ENCODE measurements around the gene MAP4K3.
"Not testable (repeated sequence)": the region's sequence is repeated elsewhere in the genome, so short reads cannot be mapped to it uniquely, and the experiment has no call there.

The MAP4K3 gene

DNA sequence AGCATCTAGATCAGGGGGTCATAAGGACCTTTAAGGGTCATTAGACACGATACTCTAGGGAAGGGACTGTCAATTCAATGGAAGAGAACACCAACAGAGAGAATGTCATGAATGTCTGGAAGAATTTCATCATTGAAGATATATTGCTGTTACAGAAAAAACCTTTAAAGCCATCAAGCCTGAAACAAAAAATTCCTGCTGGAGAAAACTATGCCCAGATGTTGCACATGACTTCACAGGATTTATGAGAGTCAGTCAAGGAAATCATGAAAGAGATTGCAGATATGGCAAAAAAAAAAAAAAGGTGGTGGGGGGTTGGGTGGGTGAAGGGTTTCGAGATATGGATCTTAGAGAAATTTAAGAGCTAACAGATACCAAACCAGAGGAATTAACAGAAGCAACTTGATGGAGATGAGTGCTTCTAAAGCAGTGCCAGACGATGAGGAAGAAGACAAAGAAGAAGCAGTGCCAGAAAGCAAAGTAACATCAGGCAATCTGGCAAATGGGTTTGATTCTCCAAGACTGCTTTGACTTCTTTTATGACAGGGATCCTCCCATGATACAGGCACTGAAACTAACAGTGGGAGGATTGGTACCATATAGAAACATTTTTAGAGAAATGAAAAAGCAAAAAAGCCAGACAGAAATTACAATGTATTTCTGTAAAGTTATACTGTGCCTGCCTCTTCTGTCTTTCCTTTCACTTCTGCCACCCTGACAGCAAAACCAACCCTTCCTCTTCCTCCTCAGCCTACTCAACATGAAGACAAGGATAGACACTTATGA is 28.5 kb downstream of the MAP4K3 start:
- no peak for DNase-seq (ENCODE audit: low read depth)

DNA sequence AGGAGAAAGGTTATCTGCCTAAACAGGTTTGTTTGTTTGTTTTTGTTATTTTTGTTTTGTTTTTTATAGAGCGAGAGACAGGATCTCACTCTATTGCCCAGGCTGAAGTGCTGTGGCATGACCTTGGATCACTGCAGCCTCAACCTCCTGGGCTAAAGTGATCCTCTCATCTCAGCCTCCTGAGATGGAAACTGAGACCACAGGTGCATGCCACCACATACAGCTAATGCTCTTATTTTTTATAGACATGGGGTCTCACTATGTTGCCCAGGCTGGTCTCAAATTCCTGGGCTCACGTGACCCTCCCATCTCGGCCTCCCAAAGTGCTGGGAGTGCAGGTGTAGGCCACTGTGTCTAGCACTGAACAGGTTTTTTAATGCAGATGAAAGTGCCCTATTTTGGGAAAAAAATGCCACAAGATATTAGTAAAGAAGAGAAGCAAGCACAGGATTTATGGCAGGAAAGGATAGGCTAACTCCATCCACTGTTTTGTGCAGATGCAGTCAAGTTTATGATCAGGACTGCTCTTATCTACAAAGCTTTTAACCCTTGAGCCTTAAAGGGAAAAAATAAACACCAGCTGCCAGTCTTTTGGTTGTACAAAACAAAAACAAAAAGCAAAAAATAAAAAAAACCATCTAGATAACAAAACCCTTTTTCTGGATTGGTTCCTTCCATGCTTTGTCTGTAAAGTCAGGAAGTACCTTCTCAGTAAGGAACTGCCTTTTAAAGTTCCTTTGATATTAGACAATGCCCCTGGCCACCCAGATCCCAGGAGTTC is 29.4 kb downstream of the MAP4K3 start:
- no peak for DNase-seq (ENCODE audit: low read depth)

DNA sequence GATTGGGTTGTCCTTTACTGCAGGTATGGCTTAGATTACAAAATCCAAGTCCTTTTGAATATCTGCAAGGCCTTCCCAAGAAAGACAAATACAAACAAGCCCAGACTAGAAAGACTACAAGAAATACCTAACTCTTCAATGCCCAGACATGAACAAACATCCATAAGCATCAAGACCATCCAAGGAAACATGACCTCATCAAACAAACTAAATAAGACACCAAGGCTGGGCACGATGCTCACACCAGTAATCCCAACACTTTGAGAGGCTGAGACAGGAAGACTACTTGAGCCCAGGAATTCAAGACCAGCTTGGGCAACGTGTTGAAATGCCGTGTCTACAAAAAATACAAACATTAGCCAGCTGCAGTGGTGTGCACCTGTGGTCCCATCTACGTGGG is 31.7 kb downstream of the MAP4K3 start:
- no peak for DNase-seq (ENCODE audit: low read depth)

DNA sequence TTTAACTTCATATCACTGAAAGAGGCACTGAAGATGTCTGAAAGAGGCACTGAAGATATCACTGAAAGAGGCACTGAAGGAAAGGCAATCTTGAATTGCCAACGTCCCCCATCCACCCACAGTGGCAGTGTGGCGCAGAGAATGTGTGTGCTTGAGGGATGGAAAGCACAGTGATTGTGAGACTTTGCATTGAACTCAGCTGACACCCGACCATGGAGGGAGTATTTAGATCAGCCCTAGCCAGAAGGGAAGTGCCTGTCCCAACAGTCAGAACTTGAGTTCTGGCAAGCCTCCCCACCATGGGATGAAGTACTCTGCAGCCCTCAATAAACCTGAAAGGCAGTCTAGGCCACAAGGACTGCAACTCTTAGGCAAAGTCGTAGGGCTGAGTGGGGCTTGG is 33.8 kb downstream of the MAP4K3 start:
- DNase-seq (ENCODE audit: low read depth): no peak

DNA sequence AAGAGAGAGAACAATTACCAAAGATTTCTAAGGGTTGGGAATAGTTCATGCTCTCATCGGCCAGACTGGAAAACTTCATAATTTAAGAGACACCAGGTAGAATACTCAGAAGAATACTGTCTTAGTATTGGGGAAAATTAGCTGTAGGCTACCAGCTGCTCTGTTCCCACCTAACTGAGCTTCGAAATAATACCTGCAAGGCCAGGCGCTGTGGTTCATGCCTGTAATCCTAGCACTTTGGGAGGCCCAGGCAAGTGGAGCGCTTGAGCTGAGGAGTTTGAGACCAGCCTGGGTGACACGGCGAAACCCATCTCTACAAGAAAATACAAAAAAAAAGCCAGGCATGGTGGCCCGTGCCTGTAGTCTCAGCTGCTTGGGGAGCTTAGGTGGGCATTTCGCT is 35.8 kb downstream of the MAP4K3 start:
- no peak for DNase-seq (ENCODE audit: low read depth)

DNA sequence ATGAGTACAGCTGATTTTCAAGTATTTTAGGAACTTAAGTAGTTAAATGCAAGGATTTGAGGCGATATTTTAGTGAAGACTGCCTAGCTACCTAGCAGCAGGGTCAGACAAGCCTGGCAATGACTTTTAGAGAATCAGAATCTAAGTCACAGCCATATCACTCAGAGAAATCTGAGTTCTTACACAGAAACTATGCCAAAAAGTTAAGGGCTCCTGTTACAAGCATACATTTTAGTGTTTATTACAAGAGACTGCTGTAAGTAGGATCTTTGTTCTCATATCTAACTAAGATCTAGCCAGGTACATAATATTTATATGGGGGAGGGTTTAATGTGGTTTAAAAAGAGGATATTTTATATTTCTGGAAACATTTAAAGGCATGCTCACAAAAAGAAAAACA is 37.5 kb downstream of the MAP4K3 start:
- no peak for DNase-seq (ENCODE audit: low read depth)

DNA sequence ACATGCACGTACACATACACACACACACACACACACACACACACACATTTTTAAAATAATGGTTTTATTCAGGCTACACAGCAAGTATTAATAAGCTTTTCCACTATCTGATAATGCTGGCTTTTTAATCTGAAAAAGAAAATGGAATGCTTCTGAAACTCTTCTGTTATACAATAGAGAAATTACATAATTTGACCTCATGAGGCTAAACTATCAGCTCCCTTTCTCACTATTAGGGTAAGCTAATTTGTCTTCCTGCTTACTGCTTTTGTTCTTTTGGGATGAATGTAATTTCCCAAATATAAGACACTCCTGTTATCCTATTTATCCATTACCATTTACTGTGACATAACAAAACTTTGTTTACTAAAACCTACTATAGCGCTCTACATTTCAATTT is 41.8 kb downstream of the MAP4K3 start:
- no peak for DNase-seq (ENCODE audit: low read depth)

DNA sequence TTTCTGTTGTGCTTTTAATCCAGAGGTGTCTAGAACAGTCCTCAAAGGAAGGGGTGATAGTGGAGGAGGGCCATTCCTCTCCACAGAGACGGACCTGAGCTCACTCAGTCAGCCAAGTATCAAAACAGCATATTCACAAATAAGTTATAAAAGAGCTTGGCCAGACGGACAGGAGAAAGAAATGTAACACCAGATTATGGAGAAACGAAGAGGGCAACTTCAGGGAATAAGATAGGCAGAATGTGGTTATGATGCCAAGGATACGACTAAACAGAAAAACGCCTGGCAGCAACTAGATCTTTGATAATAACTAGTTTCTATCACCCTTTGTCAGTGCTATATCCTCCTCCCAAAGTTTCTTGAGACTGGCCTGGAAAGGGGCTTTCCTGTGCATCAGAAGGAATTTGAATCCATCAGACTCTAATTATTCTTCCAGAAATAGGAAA is 42.5 kb downstream of the MAP4K3 start:
- DNase-seq (ENCODE audit: low read depth): no peak

DNA sequence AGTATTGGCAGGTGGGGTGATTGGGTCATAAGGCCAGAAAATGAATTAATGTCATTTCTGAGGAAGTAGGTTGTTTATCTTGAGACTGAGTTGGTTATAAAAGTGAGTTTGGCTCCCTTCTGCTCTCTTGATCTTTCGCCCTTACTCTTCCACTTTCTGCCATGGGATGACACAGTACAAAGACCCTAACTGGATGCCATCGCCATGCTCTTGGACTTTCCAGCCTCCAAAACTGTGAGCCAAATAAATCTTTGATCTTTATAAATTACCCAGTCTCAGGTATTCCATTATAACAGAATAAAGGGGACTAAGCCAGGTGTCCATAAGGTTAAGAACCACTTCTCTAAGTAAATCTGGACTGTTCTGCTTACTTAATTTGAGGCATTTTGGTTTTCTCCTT is 44.4 kb downstream of the MAP4K3 start:
- no peak for DNase-seq (ENCODE audit: low read depth)

DNA sequence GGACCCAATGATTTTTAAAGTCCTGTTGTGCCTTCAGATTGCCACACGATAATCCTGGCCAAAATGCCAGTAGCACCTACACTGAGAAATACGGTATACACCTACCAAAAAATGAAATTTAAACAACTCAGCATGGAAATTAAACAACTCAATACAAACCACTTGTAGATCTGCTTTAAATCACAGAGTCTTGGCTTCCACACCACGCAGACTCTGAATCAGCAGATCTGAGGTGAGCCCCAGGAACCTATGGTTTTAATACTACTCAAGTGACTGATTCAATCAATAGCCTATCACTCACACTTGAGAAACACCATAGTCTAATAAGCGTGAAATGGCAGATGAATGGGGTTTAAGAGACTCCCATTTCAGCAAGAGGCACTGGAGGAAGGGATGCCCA is 46.9 kb downstream of the MAP4K3 start:
- no peak for DNase-seq (ENCODE audit: low read depth)

DNA sequence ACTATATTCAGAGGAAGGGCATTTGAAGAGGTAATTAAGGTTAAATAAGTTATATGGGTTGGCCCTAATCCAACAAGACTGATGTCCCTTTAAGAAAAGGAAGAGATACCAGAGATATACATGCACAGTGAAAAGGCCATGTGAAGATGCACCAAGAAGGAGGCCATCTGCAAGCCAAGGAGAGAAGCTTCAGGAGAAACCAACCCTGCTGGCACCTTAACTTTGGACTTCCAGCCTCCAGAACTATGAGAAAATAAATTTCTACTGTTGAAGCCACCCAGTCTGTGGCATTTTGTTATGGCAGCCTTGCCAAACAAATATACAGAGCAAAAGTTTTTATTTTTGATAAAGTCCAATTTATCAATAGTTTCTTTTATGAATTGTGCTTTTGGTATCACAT is 51.0 kb downstream of the MAP4K3 start:
- no peak for DNase-seq (ENCODE audit: low read depth)

DNA sequence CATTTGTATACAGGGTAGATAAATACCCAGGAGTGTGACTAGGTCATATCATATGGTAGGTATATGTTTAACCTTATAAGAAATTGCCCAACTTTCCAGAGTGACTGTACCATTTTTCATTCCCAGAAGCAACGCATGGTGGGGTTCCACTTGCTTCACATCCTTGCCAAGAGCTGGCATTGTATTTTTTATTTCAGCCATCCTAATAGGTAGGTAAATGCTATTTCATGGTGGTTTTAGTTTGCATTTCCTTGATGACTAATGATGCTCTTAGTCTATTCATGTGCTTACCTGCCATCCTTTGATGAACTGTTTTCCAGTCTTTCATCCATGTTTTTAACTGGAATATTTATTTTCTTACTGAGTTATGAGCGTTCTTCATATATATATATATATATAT is 51.9 kb downstream of the MAP4K3 start:
- no peak for DNase-seq (ENCODE audit: low read depth)

DNA sequence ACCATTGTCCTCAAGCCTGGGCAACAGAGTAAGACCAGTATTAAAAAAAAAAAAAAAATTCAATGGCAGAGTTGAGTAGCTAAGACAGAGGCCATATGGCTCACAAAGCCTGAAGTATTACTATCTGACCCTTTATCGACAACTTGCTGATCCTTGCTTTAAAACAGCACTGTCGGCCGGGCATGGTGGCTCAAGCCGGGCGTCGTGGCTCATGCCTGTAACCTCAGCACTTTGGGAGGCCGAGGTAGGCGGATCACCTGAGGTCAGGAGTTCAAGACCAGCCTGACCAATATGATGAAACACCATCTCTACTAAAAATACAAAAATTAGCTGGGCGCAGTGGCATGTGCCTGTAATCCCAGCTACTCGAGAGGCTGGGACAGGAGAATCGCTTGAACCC is 53.0 kb downstream of the MAP4K3 start:
- not testable (repeated sequence) for DNase-seq (ENCODE audit: low read depth)

DNA sequence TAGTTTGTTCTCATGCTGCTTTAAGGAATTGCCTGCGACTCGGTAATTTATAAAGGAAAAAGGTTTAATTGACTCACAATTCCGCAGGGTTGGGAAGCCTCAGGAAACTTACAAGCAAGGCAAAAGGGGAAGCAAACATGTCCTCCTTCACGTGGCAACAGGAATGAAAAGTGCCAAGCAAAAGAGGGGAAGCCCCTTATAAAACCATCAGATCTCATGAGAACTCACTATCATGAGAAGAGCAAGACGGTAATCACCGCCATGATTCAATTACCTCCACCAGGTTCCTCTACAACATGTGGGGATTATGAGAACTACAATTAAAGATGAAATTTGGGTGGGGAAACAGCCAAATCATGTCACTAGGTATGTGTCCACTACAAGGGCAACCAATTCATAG is 53.9 kb downstream of the MAP4K3 start:
- no peak for DNase-seq (ENCODE audit: low read depth)

DNA sequence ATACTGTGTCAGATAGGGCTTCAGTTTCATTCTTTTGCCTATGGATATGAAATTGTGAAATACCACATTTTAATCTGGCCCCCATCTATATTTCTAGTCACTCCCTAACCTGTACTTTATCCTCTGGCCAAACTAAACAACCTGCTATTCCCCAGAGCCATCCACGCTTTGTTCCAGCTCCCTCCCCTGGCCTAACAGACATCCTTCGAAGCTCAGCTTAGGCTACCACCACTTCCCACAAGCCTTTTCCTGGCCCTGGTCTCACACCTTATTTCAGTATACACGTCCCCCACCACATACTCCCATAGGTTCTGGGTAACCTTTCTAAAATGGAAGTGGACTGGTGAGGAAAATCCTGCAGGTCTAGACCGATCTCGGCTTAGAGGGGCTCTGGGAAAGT is 55.4 kb downstream of the MAP4K3 start:
- no peak for DNase-seq (ENCODE audit: low read depth)

DNA sequence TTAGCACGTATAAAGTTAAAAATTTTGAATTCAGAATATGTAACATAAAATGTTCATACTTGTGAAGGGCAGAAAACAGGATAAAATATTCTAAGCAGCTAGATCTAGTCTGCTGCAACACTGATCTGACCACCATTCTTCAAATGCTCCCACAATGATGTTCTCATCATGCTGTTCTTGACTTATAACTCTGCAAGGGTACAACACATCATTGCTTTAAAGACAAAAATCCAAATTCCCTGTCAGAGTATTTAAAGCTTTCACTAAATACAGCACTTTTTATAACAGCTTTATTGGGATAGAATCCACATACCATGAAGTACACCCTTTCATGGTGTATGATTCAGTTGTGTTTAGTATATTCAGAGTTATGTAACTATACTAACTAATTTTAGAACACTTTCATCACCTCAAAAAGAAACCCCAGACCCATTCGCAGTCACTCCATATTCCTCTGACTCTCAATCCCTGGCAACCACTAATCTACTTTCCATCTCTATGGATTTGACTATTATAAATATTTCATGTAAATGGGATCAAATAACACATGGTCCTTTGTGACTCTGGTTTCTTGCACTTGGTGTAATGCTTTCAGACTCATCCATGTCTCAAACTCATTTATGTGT is 56.4 kb downstream of the MAP4K3 start:
- DNase-seq (ENCODE audit: low read depth): no peak

DNA sequence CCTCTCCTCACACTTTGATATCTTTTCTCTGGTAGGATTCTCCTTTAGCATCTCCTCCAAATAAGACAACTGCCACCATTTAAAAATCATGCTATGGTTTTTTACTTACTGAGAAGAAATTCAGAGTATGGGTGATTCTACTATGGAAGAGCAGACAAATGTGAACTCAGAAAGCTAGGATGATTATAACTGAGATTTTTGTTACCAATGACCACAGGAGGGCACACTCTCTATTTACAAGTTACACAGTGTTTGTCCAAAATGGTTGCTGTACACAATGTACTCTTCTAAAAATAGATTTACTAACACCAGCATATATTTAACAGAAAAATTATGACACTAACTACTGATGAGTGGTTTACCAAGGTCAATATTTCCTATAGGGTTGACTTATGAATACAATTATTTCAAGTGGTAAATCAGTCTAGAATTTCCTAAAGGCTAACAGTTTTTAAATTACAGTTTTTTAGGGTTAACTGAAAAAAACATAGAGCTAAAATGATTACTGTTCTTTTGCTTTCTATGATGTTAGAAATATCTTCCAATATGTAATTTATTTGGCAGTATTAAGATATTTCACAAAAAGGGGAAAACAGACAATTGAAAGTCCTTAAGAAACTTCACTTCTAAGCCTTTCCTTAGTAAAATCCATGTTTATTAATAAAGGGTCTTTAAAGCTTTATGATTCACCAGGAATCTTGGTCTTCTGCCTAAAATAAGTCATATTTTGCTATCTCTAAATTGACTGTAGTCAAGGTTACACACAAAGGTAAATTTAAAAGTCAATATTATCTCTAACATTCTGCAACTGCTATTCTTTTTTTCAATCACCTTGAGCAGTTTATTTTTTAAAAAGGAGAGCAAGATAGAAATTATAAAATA is 57.2 kb downstream of the MAP4K3 start:
- DNase-seq (ENCODE audit: low read depth): no peak

DNA sequence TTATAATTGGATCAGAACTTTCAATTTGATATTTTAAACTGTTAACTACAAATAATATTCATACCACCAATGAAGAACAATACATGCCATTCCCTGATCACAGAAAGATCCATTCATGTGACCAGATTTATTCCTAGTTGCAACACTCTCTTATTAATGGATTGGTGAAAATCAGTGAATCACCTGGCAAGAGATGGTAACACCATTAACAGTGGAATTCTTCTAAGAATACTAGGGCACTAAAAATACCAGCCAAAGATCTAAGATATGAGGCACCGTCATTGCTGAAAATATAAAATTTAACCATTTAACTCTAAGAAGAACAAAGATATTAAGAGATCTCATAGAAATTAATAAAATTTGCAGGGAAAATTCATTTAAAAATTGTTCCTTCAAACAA is 58.1 kb downstream of the MAP4K3 start:
- DNase-seq (ENCODE audit: low read depth): no peak

DNA sequence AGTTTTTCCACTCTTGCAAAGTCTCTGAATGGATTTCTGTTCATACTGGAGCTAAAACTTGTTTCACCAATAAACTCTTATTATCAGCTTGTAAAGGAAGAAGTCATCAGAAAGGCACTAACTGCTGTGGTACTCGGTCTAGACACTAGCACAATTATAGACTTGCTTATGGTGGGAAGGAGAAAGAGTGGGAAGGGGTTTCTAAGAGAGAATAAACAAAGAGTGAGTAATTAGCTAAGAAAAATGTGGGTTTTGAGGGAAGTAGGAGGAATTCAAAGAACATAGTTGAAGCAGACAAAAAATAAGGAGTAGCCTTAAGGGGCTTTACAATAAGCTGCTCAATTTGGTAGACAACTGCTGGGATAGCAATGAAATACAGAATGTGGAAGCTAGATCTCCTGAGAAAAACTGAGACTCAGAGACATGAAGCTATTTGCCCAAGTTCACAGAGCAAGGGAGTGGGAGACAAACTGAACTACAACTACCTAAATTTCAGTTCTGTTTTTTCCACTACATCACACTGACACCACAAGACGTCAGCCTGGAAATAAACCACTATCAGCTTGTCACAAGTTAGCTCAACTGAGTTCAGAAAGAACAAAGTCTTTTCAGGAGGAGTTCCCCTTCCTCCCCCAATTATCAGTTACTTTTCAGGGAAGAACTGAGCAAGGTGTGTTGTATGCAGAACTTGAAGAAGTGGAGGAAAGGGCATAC is 59.7 kb downstream of the MAP4K3 start:
- DNase-seq (ENCODE audit: low read depth): no peak

DNA sequence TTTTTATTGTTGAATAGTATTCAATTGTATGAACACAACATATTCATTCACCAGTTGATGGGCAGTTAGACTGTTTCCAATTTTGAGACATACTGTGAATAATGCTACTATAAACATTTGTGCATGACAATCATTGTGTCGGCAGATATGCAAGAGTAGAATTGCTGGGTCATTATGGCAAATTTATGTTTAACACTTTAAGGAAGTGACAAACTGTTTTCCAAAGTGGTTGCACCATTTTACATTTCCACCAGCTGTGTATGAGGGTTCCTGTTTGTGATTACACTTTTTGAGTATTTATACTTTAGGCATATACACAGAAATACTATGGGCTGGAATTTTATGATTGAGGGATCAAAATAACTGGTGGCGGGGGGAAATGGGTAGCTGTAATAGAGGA is 61.2 kb downstream of the MAP4K3 start:
- no peak for DNase-seq (ENCODE audit: low read depth)

DNA sequence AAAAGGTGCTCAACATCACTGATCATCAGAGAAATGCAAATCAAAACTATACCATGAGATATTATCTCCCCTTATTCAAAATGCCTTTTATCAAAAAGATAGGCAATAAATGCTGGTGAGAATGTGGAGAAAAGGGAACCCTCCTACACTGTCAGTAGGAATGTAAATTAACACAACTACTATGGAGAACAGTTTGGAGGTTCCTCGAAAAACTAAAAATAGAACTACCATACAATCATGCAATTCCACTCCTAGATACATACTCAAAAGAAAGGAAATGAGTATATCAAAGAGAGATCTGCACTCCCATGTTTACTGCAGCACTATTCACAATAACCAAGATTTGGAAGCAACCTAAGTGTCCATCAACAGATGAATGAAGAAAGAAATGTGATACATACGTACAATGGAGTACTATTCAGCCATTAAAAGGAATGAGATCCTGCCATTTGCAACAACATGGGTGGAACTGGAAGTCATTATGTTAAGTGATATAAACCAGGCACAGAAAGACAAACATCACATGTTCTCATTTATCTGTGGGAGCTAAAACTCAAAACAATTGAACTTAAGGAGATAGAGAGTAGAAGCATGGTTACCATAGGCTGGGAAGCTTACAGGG is 63.8 kb downstream of the MAP4K3 start:
- no peak for DNase-seq (ENCODE audit: low read depth)
